ENCODE measurements around the gene INTS11.

The INTS11 gene

GRCh38 chr1:1274931-1275431, 49.5 kb downstream of the INTS11 start:
- ChIA-PET POLR2A (no interaction called here), CTCF (interaction anchor here (1.3 to 1.4 kb wide), 2 partner anchors 17 to 25 kb away, joined by 3 to 4 read pairs; no protein-coding TSS in a partner anchor)
- TF ChIP-seq, protein P1, sequence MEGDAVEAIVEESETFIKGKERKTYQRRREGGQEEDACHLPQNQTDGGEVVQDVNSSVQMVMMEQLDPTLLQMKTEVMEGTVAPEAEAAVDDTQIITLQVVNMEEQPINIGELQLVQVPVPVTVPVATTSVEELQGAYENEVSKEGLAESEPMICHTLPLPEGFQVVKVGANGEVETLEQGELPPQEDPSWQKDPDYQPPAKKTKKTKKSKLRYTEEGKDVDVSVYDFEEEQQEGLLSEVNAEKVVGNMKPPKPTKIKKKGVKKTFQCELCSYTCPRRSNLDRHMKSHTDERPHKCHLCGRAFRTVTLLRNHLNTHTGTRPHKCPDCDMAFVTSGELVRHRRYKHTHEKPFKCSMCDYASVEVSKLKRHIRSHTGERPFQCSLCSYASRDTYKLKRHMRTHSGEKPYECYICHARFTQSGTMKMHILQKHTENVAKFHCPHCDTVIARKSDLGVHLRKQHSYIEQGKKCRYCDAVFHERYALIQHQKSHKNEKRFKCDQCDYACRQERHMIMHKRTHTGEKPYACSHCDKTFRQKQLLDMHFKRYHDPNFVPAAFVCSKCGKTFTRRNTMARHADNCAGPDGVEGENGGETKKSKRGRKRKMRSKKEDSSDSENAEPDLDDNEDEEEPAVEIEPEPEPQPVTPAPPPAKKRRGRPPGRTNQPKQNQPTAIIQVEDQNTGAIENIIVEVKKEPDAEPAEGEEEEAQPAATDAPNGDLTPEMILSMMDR (IDR thresholded peaks at IDR 0.05; ENCODE audit: control extremely low read depth, extremely low read depth, low read depth, missing control alignments), result no peak
- DNase-seq (ENCODE audit: extremely low spot score), result no peak

DNA sequence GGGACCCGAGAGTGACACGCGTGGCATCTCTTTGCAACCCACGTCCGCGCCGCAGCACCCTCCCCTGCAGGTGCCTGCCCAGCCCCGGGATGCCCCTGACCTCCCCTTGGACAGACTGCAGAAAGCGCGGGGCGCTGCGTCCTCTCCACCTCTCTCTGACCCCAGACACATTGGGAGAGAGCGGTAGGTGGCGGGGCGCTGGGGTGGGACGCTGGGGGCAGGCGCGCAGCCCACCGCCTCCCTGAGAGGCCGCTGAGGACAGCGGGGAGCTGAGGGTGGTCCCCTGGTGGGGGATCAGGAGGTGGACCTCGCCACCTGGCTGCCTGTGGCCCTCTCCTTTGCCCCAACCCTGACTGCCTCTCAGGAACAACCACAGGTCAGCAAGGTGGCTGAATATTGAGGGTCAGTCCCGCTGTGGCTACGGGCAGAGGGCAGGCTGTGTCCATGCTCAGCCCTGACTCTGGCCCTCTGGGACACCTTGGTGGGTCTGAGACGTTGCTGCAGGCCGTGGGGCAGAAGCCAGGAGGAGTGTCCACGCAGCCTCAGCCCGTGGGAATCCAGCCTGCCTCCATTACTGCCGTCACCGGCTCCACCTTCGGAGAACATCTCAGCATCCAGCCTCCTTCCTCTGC, 50.0 kb downstream of the INTS11 start:
- POLR2A ChIA-PET, result no interaction called here
- TF ChIP-seq, protein P1 (IDR thresholded peaks at IDR 0.05; ENCODE audit: control extremely low read depth, extremely low read depth, low read depth, missing control alignments), result no peak
- CTCF ChIA-PET, result interaction anchor here (0.7 to 1.3 kb wide), 4 partner anchors 26 to 211 kb away, joined by 3 read pairs; no protein-coding TSS in a partner anchor
- DNase-seq (ENCODE audit: extremely low spot score), result no peak

DNA sequence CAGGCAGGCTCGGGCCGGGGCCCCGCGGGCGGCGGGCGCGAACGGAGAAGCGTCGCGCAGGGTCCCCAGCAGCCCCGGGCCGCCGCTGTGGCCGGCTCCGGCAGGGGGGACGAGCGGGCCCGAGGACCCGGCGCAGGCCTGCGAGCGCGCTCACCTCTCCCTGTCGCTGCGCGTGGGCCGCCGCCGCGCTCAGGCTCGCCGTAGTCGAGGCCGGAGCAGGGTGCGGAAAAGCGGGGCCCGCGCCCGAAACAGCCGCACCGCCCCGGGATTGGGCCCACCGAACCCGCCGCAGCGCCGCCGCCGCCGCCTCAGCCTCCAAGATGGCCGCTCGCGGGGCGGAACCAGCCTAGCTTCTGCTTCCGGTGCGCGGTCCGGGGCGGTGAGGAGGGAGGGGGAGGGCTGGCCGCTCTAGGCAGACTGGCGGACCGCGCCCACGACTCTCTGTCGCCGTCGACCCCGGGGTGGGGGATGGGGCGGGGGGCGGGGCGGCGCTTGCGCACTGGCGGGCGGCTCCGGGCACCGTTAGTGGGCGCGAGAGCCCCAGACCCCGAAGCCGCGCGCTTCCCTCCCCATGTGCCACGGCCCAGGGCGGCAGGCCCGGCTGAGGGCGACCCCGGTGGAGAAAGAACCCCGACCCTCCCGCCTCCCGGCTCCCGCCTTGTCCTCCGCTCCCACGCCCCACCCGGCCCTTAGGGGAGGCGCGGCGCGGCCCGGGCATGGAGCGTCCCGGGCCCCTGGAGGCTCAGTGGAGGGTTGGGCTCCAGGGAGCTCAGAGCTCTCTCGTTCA, 50.8 kb downstream of the INTS11 start, which contains the start of gene UBE2J2:
TSS of gene UBE2J2 (minus strand) at position 343 of the 787 bp plus-strand sequence. CDS start 5,862 bp downstream, outside the sequence.
- CTCF ChIA-PET, result interaction anchor here (0.7 to 1.3 kb wide), 4 partner anchors 26 to 211 kb away, joined by 3 read pairs; no protein-coding TSS in a partner anchor
- TF ChIP-seq, protein P1 (IDR thresholded peaks at IDR 0.05; ENCODE audit: control extremely low read depth, extremely low read depth, low read depth, missing control alignments), result no peak
- DNase-seq (ENCODE audit: extremely low spot score), result peak; percentile 99
- POLR2A ChIA-PET, result interaction anchor here (0.6 kb wide), 1 partner anchor 149 kb away, joined by 5 read pairs; no protein-coding TSS in a partner anchor

DNA sequence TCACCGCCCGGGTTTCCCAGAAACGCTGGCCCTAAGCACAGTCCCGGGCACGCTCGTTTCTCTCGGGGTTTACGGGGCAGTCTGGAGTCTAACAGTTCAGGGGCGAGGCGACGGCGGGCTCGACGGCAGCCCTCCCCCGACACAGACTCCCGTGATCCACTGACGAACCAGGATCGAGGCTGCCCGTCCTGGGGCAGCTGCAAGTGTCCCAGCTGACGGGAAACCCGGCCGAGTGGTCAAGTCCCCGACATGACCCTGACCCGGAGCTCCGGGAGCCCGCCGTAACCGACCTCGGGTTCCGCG, 51.3 kb downstream of the INTS11 start:
- no peak for DNase-seq (ENCODE audit: extremely low spot score)
- TF ChIP-seq, protein P1 (IDR thresholded peaks at IDR 0.05; ENCODE audit: control extremely low read depth, extremely low read depth, low read depth, missing control alignments), result no peak
- ChIA-PET CTCF (interaction anchor here (1.3 kb wide), 1 partner anchor 99 kb away, joined by 3 read pairs; no protein-coding TSS in a partner anchor), POLR2A (interaction anchor here (0.6 kb wide), 1 partner anchor 148 kb away, joined by 5 read pairs; no protein-coding TSS in a partner anchor)

DNA sequence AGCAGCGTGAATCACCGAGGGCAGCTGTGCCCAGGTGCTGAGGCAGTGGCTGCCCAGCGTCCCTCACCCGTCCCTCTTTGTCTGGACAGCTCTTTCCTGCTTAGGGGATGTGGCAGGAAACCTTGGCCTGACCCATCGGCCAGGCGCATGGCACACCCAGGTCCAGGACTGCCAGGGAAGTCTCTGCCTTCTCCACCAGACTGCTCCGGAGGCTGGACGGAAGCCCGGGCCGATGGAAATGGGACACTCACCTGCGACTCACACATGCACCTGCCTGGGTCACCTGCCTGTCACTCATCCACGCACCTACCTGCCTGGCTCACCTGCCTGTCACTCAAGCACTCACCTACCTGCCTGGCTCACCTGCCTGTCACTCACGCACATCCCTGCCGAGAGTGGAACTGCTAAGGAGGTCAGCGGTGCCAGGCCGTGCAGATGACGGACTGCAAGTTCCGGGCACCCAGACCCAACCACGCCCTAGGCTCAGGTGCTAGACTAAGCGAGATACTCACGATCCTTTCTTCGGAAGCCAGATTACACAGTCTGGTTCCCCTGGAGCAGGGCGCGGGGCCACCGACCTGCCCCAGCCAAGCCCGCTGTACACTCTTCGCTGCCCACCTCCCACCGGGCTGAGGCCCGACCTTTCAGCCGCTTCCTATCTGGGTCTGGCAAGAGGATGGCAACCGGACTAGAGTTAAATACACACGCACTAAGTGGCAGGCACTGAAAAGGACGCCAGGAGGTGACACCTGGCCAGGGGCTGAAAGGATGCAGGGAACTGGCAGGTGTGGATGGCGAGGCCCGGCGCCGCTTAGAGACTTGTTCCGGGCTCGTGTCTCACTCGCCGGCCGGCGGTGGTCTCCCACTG, 51.9 kb downstream of the INTS11 start:
- POLR2A ChIA-PET, result no interaction called here
- no peak for DNase-seq (ENCODE audit: extremely low spot score)
- TF ChIP-seq, protein P1 (IDR thresholded peaks at IDR 0.05; ENCODE audit: control extremely low read depth, extremely low read depth, low read depth, missing control alignments), result no peak
- CTCF ChIA-PET, result interaction anchor here (1.3 to 1.5 kb wide), 2 partner anchors 99 to 241 kb away, joined by 3 to 4 read pairs; no protein-coding TSS in a partner anchor
